CD4-positive, alpha-beta T cell treated with Interleukin-6 for 4 hours (primary cell): Measurements from ENCODE around the gene ATP4A.

Experiments used
- DNase-seq: peaks from one replicate; pipeline ENCODE4 v3.0.0-alpha.2; 2020; ENCODE audit warnings: mixed read lengths

ATP4A gene

DNA sequence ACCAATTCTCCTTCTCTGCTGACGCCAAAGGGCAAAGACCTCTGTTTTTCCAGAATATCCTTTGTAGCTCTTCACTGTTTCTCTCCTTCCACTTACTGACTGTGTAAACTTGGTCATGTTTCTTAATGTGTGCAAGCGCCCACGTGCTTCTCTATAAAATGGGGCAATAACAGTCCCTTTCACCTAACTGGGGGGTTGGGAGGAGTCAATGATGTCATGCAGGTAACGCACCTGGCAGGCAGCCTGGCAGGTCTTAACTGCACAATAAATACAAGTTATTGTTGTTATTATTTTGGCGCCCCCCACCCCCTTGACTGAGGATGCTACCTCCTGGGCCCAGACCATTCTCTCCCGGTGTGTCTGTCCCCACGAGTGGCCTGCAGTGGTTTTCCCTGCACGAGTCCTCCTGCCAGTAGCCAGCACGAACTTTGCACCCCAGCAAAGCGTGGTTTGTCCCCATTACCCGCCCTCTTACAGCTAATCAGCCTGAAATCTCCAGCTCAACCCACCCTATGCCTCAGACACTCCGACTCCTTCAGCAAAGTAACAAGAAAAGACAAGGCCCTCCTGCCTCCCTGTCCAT lies 40.6 kb downstream of the ATP4A start:
- no peak for DNase-seq

DNA sequence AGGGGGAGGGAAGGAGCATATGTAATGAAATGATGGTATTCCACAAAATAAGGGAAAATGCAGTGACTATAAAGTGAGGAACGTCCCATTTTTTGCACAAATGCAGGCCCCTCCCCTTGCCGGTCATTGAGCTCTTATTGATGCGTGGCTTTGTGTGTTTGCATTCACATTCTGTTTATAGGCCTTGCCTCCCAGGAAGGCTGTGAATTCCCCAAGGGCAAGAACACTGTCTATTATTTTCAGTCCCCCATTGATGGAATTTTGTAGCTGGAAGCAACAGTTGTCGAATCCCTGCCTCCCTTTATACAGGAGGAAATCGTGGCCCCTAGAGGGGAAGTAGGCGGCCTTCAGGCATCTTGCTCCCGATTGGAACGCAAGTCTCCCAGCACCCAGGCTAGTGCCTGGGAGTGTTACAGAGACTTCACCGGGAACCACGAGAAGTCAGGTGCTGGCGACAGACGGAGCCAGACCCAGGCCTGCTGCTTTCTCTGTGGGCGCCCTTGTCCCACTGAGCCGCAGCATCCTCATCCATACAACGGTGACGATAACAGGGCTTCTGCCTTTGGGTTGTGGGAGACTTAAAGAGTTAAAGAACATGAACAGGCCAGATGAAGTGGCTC lies 42.2 kb downstream of the ATP4A start:
- DNase-seq, result no peak

DNA sequence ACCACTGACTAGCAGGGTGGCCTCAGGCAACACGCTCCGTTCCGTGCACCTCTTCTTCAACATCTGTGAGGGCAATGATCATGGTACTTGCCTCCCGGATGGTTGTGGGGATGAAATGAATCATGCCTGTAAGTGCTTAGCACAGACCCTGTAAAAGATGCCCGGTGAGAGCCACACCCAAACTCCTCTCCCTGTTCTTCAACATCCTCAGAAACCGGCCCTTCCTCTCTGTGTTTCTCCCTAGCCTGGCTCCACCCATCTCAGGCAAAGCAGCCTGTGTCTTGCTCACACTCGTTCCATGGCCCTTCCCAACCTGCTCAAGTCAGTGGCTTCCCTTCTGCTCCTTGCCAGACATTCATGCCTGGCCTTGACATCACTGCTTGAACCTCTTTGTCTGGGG lies 44.2 kb downstream of the ATP4A start:
- DNase-seq, result no peak

DNA sequence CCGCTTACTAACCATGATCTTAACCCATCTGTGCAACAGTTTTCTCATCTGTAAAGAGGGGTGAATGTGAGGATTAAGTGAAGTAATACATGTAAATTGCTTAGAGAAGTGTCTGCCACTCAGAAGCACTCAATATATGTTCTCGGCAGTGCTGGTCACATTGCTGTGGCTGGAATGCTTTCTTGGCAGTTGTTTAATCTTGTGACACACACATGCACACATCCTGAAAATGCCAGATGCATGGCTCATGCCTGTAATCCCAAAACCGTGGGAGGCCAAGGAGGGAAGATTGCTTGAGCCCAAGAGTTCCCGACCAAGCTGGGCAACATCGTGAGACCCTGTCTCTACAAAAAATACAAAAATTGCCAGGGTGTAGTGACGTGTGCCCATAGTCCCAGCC lies 45.1 kb downstream of the ATP4A start:
- DNase-seq, result no peak

DNA sequence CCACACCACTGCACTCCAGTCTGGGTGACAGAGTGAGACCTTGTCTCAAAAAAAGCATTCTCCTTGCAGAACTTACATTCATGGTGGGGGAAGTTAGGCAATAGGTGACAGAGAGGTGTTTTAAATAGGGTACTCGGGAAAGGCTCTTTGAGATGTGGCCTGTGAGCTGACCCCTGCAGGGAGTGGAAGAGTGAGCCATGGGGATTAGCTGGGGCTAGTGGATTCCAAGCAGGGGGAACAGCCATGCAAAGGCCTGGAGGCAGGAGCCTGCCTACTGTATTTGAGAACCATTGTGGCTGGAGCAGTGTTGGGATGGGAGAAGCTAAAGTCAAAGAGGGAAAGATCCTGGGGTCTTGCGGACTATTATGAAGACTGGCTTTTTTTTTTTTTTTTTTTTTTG lies 46.1 kb downstream of the ATP4A start:
- DNase-seq, result no peak

DNA sequence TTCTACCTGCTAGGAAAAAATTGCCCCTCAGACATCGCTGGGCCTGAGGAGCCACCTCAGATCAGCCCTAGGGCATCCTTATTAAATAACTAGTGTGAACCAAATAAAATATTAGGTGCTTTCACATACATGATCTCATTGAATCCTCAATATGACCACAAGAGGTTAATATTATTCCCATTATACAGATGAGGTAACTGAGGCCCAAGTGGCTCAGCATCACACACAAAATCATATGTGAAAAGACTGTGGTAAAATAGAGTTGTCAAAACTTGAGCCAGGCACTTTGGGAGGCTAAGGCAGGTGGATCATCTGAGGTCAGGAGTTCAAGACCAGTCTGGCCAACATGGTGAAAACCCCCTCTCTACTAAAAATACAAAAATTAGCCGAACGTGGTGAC lies 47.1 kb downstream of the ATP4A start:
- DNase-seq, result no peak

DNA sequence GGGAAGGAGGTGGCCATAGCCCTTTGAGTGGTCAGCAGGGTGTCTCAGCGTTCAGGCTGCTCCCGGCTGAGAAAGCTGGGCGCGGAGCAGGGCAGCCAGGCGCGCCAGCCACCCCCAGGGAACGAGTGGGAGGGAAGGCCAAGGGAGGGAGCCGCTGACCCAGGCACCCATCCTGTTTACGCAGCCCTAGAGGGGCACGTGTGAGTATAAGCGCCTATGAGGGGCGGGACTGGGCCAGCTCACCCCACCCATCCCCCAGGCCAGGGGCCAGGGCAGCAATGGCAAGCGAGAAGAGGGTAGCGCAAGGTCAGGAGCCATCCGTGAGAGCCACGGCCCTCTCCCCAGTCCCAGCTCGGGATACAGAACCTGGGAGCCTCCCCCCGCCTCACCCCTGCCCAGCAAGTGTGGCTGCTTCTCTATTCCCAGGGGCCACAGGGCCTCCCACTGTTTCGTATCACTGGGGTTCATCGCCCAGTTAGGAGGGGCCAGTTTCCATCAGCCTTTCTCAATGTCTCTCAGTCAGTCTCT lies 49.1 kb downstream of the ATP4A start:
- no peak for DNase-seq

DNA sequence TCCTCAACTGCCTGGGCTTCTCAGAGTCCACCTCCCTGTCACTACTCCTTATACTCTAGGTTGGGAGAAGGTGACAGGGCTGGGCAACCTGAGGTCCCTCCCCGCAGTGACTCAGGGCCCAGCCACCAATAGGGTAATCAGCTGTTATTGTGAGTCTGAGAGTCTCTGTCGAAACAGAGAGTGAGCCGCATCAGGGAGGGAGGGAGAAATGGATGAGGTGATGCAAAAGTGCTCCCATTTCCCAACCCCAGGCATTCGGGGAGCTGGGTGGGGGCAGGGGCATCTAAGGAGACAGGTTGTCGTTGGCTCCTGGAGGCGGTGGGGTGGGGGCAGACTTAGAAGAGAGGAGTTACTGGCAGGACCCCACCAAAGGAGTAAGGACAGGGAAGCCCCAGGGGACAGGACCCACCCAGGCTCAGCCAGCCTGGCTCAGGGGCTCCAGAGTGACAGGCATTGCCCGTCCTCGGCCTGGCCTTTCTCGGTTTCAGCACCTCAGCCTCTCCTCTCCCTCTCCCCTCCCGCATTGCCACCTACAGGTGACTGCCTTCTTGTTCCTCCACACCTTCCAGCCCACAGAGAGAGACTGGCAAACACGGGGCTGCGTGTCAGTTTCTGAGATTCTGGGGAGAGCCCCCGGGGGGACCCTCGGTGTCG lies 49.7 kb downstream of the ATP4A start, which contains the start of gene DMKN:
Gene DMKN, minus strand, starts transcription at position 22 of the 654 bp plus-strand sequence. CDS start 174 bp downstream, outside the sequence.
- no peak for DNase-seq

DNA sequence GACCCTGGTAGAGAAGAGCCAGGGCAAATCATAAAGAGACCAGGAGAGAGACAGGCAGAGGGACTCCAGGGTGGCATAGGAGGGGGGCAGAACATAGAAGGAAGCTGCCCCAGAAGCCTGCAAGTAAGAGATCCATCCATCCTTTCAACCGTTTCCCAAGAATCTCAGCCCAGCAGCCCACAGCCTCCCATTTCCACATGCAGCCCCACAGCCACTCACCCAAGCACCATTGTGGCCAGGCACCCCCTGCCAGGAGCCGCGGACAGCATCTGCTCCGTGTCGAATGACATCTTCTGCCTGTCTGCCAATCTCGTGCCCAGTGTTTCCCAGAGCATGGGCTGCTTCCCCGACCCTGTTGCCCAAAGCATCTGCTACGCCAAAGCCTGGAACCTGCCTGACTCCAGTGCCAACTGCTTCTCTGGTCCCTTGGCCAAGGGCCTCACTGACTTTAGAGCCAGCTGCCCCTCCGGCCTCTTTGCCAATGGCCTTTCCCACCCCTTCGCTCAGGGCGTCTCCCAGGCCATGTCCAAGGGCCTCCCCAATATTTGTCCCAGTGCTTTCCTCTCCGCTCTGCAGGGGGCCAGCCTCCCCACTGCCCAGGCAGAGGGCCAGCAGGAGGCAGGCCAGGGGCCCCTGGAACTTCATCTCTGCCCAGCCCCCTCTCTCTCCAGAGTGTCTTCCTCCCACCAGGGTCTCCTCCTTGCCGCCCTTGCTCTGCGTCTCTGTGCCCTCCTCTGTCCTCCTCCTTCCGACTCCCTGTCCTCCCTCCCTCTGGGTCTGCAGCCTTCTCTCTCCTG lies 50.4 kb downstream of the ATP4A start:
- no peak for DNase-seq

DNA sequence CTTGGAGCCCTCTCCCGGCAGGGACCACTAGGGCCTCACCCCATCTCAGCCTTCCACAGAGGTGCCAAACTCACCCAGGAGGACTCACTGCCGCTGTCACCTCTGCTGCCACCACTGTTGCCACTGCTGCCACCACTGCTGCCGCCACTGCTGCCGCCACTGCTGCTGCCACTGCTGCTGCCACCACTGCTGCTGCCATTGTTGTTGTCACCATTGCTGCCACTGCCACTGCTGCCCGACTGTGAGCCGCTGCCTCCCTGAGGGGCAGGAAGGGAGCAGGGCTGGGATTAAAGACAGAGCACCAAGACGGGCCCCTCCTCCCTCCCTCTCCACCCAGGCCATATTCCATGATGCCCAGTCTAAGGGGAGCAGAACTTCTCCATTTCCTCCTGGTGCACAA lies 52.1 kb downstream of the ATP4A start:
- no peak for DNase-seq

DNA sequence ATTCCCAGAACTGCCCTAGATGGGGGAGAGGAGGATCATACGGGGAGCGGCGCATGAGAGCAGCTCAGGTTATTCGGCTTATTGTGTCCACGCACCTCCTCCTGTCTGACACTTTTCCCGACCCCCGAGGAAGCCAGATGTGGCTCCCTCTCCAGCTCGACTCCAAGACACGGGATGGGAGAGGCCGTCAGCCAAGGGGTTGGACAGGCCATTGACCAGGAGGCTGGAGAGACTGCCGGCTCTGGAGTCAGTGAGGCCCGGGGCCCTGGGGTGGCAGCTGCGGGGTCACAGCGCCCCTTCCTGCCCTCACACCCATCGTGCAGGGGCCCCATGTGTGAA lies 52.9 kb downstream of the ATP4A start:
- DNase-seq, result no peak

DNA sequence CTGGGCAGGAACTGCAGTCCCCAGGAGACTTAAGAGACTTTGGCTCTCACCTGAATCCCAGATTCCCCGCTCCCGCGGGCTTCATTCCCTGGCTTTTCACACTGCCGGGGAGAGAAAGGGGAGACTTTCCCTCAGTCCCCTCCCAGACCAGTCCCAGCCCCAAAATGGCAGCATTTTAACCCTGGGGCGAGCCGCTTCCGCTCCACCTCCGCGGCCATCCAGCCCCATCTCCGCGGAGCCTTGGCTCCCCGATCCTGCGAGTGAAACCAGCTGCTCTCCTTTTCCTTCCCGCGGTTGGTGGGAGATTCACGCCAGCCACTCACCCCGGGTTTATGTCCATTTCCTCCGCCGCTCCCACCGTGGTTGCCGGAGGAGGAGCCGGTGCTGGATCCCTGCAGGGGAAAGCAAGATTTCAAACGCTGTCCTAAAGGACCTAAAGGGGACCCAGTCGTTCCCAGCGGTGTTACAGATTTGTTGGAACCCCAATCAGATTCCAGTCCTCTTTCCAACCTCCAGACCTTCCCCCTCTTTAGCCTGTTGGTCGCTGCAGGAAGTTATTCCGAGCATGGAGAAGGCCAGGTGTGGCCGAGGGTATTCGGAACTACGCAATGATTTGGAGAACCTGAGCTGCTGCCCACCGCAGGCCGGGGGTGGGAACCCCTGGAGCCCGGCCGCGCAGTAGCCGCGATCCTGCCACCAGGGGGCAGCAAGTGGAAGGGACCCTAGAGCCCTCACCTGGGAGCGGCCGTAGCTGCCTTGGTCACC lies 53.4 kb downstream of the ATP4A start:
- peak; percentile 78 for DNase-seq

DNA sequence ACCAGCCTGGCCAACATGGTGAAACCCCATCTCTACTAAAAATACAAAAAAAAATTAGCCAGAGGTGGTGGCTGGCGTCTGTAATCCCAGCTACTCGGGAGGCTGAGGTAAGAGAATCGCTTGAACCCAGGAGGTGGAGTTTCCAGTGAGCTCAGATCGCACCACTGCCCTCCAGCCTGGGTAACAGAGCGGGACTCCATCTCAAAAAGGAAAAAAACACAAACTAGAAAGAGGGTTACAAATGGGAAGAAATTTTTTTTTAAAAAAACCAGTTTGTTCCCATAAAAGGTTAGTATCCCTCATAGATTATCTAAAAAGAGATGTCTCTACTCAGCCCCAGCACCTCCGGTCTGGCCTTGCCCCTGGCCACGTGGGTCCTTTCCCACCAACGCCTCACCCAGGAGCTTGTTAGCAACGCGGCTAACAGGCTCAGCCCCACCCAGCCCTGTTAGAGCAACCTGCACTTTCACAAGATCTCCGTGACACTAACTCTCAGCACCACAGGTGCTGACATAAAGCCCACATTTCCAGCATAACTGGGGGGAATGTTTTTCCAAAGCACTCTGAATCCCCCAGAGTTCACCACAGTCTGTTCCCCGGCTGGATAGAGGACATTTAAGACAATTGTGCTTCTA lies 54.3 kb downstream of the ATP4A start:
- peak; percentile 50 for DNase-seq

DNA sequence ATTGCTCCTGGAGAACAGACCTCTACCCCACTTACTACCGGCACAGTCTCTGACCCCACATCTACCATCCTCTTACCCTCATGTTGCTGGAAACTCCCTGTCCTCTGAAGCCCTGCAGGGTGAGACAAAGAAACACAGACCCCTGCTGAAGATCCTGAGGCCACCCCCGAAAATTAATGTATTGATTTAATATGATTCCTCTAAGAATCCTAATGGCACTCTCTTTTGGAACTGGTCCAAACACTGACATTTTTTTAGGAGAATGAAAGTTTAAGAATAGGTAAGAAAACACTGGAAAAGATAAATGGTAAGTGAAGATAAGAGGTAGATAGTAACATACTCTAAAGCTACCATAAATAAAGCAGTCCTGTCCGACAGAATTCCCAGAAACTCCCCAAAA lies 55.3 kb downstream of the ATP4A start:
- no peak for DNase-seq

DNA sequence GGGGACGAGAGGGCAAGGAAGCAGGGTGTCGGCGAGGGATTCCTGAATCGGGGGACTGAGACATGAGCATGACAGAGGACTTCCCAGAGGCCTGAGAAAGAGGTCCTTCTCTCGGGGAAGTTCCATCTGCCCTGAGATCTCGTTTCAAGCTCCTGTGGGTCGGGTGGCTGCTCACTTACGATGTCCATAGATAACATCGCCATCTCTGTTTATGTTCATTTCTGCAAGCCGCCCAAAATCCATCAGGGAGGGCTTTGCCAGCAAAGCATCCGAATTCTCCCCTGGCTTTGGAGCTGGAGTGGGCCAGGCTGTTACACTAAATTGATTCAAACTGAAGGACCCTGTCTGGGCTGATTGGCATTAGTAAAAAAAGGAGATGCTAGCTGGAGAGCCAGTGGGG lies 55.9 kb downstream of the ATP4A start:
- no peak for DNase-seq

DNA sequence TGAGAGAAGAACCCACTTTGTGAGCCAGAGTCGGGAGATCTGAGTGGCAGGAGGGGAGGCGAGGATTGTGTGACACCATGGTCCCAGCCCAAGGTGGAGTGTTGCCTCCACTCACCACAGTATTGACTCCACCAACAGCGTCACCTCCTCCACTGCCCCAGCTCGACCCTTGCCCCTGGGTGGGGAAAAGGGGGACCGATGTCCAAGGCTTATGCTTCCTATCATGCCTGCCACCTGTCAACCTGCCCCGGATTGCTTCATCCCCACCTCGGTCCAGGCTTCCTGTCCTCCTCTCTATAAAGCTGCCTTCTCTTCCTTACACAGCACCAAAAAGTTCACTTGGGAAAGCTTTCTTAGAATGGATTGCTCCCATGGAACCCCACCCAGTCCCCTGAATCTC lies 57.4 kb downstream of the ATP4A start:
- DNase-seq, result no peak

DNA sequence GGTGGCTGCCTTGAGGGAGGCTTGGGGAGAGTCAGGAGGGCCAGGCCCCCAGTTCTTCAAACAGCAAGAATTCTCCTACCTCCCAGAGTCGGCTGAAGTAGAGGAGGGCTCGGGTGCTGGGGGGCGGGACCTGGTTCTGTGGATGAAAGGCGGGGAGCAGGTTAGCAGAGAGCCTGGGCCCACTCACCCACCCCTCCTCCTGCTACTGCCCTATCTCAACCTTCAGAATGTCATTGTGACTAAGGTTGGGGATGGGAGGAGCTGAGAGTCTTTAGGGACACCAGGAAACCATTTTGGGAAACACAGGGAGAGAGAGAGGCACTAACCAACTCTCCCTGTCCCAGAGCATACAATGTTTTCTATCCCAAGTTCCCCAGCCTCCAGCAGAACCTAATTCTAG lies 60.7 kb downstream of the ATP4A start:
- no peak for DNase-seq

DNA sequence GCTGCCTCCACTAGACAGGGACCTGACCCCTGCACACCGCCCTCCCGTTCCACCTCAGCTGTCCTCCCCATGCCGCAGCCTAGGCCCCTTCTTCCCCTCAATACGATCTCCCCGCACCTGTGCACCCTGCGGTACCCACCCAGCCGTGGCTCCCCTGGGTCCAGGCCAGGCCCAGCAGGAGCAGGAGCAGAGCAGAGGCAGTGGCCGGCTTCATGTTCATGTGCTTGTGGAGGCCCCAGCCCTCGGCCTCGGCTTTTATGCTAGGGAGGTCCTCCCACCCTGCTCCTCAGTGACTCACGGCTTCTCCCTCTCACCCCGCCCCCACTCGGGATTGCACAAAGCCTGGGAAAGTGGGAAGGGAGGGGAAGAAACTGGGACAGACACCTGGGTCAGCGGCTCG lies 61.8 kb downstream of the ATP4A start:
- no peak for DNase-seq

DNA sequence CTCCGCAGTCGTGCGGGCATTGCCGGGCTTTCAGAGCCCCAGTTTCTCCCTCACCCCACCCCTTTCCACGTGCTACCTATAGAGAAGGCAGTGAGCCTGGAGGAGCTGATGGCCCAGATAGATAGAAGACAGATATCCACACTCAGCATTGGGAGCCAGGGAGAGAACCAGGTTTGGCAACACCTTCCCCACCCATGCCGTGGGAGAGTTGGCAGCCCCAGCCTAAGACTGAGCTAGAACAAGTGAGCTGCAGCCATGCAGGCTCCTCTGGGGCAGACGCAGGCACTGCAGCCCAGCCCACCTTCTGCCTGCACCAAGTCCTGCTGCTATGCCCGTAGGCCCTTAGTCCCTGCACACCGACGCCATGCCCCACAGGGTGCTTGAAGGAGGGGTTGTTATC lies 62.8 kb downstream of the ATP4A start:
- no peak for DNase-seq
